Astrocyte of the spinal cord (primary cell): Measurements from ENCODE around the gene DDOST.

Experiments
- DNase-seq: peaks from one replicate; pipeline ENCODE4 v3.0.0; 2011; ENCODE audit warnings: low read depth, low spot score
- H3K4me3 ChIP-seq: 2 replicates; pipeline ENCODE4 v1.5.1; 2011; ENCODE audit warnings: low read depth, mild to moderate bottlenecking, low read length, moderate library complexity
- CTCF ChIP-seq: IDR thresholded peaks from 2 replicates; pipeline ENCODE4 v1.5.1; 2012; ENCODE audit warnings: low read depth, mild to moderate bottlenecking, low read length, inconsistent platforms
- in situ Hi-C: cut with HindIII; loops from 2 replicates; pipeline ENCODE4 v1.10.0; 2017; ENCODE audit warnings: low sequenced_read_pairs

DDOST gene

GRCh38 chr1:20705203-20705755 lies 44.1 kb upstream of the DDOST start:
- no peak for DNase-seq
- H3K4me3 ChIP-seq, result no peak overlapping the region
- in situ Hi-C loops, result no loop called here
- TF ChIP-seq CTCF, result no peak

- in situ Hi-C loops, result no loop called here
- H3K4me3 ChIP-seq, result no peak overlapping the region
- DNase-seq, result no peak
- TF ChIP-seq CTCF, result no peak
Observed at GRCh38 chr1:20704390-20705202, 43.4 kb upstream of the DDOST start.

- in situ Hi-C loops, result no loop called here
- DNase-seq, result no peak
- H3K4me3 ChIP-seq, result no peak overlapping the region
- TF ChIP-seq CTCF, result no peak
Observed at GRCh38 chr1:20703124-20703756, 42.1 kb upstream of the DDOST start.

GRCh38 chr1:20702416-20702815 lies 41.2 kb upstream of the DDOST start:
- H3K4me3 ChIP-seq, result no peak overlapping the region
- in situ Hi-C loops, result no loop called here
- TF ChIP-seq CTCF, result peak; percentile 66
- peak; percentile 18 for DNase-seq

- H3K4me3 ChIP-seq, result no peak overlapping the region
- no peak for TF ChIP-seq CTCF
- DNase-seq, result no peak
- in situ Hi-C loops, result no loop called here
Observed at GRCh38 chr1:20701847-20702246, 40.7 kb upstream of the DDOST start.

GRCh38 chr1:20701446-20701845 lies 40.3 kb upstream of the DDOST start:
- DNase-seq, result no peak
- in situ Hi-C loops, result no loop called here
- H3K4me3 ChIP-seq, result no peak overlapping the region

More at GRCh38 chr1:20701446-20701845, 40.3 kb upstream of the DDOST start:
- TF ChIP-seq CTCF, result no peak
